OCI-LY7 (cell line): Measurements from ENCODE around the gene NEBL. TPM values are rescaled to one million over a fixed set of nuclear protein-coding genes. Genes with fewer than 3 reads are reported as not detected.

Experiments used
- BruUV-seq: library from RNA; stranded (reverse); fragments of 400-500 nt; replicated peaks from 2 replicates; lab custom pipeline; 2021; lab: Mats Ljungman, UMichigan
- CTCF ChIA-PET: fragments of 300-600 bp; sonication (Branson Sonifier 250); formaldehyde crosslinking; loops from one replicate; lab custom pipeline; 2022; ENCODE audit warnings: antibody characterized with exemption; ENCODE audit not compliant: unreplicated experiment; lab: Charles Lee
- POLR2A ChIA-PET: fragments of 300-600 bp; sonication (Branson Sonifier 250); formaldehyde crosslinking; loops from one replicate; lab custom pipeline; 2022; ENCODE audit warnings: antibody characterized with exemption; lab: Charles Lee
- DNase-seq: peaks from one replicate; pipeline ENCODE4 v3.0.0-alpha.2; 2015; ENCODE audit warnings: low spot score
- H2AFZ ChIP-seq: fragments of 200-600 bp; sonication (generic), shearing (Covaris generic); 2 replicates; pipeline ENCODE4 v1.6.1; 2014; ENCODE audit warnings: mild to moderate bottlenecking, antibody characterized with exemption, low read length, moderate library complexity
- H3K27ac ChIP-seq: fragments of 200-600 bp; sonication (generic); 2 replicates; pipeline ENCODE4 v1.5.1; 2014; ENCODE audit warnings: mixed run types, low read depth, mild to moderate bottlenecking, moderate library complexity, low read length, inconsistent platforms; ENCODE audit not compliant: poor library complexity, severe bottlenecking
- H3K36me3 ChIP-seq: fragments of 200-600 bp; sonication (generic); 2 replicates; pipeline ENCODE4 v1.6.1; 2014; ENCODE audit warnings: mild to moderate bottlenecking, antibody characterized with exemption, low read length, moderate library complexity, mixed read lengths; ENCODE audit not compliant: insufficient read depth
- H3K4me1 ChIP-seq: fragments of 200-600 bp; sonication (generic); 2 replicates; pipeline ENCODE4 v1.5.1; 2014; ENCODE audit warnings: mild to moderate bottlenecking, low read length; ENCODE audit not compliant: insufficient read depth, poor library complexity, severe bottlenecking
- H3K4me2 ChIP-seq: fragments of 200-600 bp; sonication (generic); 2 replicates; pipeline ENCODE4 v1.6.1; 2014; ENCODE audit warnings: mild to moderate bottlenecking, low read length
- H3K4me3 ChIP-seq: fragments of 200-600 bp; sonication (generic); 2 replicates; pipeline ENCODE4 v1.5.1; 2014; ENCODE audit warnings: mild to moderate bottlenecking, low read depth, low read length; ENCODE audit not compliant: poor library complexity, severe bottlenecking
- H3K79me2 ChIP-seq: fragments of 200-600 bp; sonication (generic); 2 replicates; pipeline ENCODE4 v1.6.1; 2016; ENCODE audit warnings: low read depth, mild to moderate bottlenecking, low read length, moderate library complexity, mixed read lengths; ENCODE audit not compliant: insufficient read depth
- H3K9me2 ChIP-seq: fragments of 200-600 bp; sonication (generic); 2 replicates; pipeline ENCODE4 v1.6.1; 2016; ENCODE audit warnings: mild to moderate bottlenecking, low read length, mixed read lengths; ENCODE audit not compliant: insufficient read depth
- H3K9me3 ChIP-seq: fragments of 200-600 bp; sonication (generic); 2 replicates; pipeline ENCODE4 v1.6.1; 2014; ENCODE audit warnings: mild to moderate bottlenecking, mixed run types, low read length, mixed read lengths
- H4K20me1 ChIP-seq: fragments of 200-600 bp; sonication (generic); 2 replicates; pipeline ENCODE4 v1.6.1; 2014; ENCODE audit warnings: mild to moderate bottlenecking, antibody characterized with exemption, low read length, moderate library complexity, mixed read lengths; ENCODE audit not compliant: insufficient read depth
- EZH2phosphoT487 ChIP-seq: fragments of 200-600 bp; sonication (generic); IDR thresholded peaks from 2 replicates; pipeline ENCODE4 v1.6.1; 2018; ENCODE audit warnings: low read depth, borderline replicate concordance, mild to moderate bottlenecking, mixed run types, antibody characterized with exemption, low read length, moderate library complexity, mixed read lengths
- intact Hi-C: fragments of 100-400 bp; cut with micrococcal nuclease; formaldehyde crosslinking; loops from one replicate; pipeline ENCODE4 v1.10.0; 2022; ENCODE audit not compliant: unreplicated experiment
- total RNA-seq, 2 experiments: library from RNA; depleted of rRNA in 1 of 2; stranded (reverse); fragments of >200 nt in 1 of 2; shearing (Covaris generic) in 1 of 2; gene quantifications; 2 replicates each; pipeline ENCODE4 v1.2.3, GENCODE V29; 2014 to 2022
- TF ChIP-seq, protein P1 (sequence below): fragments of 200-600 bp; sonication (generic); conservative IDR thresholded peaks from 2 replicates; pipeline ENCODE4 v1.5.1; 2014; ENCODE audit warnings: mild to moderate bottlenecking, antibody characterized with exemption, low read length, moderate library complexity, mixed read lengths

The NEBL gene
- total RNA-seq, 2 experiments from 2014 or later, result 1.1 TPM; not detected in 1

DNA sequence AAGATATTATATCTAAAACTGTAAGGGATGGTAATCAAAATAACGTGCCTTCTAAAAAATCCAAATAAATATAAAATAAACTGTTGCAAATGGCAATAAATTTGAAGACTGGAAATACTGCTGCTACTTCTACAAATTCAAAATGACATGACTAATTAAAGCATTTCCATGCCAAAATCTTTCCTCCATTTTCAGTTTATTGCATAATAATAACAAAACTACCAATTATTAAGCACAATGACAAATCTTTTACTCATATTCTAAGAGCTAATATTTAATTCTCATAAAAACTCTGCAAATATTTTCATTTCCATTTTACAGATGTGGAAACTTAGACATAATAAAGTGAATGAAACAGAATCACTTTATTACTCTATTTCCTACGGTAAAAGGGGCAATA is 38.8 kb upstream of the NEBL start:
- no peak for DNase-seq
- intact Hi-C loops, result no loop called here
- H4K20me1 ChIP-seq, result no peaks in the 10 kb centered on the region
- no peak overlapping the region for H3K27ac ChIP-seq
- H3K79me2 ChIP-seq, result no peaks in the 10 kb centered on the region
- no peak overlapping the region for H3K4me3 ChIP-seq
- BruUV-seq, result no TSS peak
- TF ChIP-seq EZH2phosphoT487, result no peak
- TF ChIP-seq, protein P1, sequence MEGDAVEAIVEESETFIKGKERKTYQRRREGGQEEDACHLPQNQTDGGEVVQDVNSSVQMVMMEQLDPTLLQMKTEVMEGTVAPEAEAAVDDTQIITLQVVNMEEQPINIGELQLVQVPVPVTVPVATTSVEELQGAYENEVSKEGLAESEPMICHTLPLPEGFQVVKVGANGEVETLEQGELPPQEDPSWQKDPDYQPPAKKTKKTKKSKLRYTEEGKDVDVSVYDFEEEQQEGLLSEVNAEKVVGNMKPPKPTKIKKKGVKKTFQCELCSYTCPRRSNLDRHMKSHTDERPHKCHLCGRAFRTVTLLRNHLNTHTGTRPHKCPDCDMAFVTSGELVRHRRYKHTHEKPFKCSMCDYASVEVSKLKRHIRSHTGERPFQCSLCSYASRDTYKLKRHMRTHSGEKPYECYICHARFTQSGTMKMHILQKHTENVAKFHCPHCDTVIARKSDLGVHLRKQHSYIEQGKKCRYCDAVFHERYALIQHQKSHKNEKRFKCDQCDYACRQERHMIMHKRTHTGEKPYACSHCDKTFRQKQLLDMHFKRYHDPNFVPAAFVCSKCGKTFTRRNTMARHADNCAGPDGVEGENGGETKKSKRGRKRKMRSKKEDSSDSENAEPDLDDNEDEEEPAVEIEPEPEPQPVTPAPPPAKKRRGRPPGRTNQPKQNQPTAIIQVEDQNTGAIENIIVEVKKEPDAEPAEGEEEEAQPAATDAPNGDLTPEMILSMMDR, result no peak
- ChIA-PET CTCF (no interaction called here), POLR2A (interaction anchor here (1.2 to 2.2 kb wide), 3 partner anchors 11 to 21 kb away, joined by 5 to 6 read pairs (median 6); no protein-coding TSS in a partner anchor)
- no peak overlapping the region for H3K4me2 ChIP-seq
- H3K9me3 ChIP-seq, result no peaks in the 10 kb centered on the region
- H3K9me2 ChIP-seq, result 0 out of 2 replicates have a peak, but pooled peaks cover 4% of the 10 kb centered on the region
- H2AFZ ChIP-seq, result no peak overlapping the region
- no peaks in the 10 kb centered on the region for H3K4me1 ChIP-seq
- no peaks in the 10 kb centered on the region for H3K36me3 ChIP-seq

DNA sequence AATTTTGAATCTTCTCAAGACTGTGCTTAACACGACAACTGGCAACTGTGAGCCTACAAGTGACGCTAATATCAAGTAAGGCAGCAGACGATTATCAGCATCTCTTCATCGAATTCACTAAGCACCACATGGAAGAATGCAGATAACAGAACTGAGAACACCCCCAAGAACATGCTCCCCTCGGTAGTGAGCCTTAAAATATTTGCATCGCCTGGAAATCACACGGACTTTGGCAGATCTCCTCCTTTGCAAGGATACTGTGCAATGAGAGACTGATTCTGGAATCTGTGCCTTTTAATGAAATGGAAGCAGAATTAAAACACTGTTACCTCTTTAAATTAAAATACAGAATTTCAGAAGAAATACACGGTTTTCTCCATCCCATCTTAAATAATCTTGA is 38.2 kb upstream of the NEBL start:
- H3K4me3 ChIP-seq, result no peak overlapping the region
- no peaks in the 10 kb centered on the region for H3K9me3 ChIP-seq
- no peak overlapping the region for H3K4me2 ChIP-seq
- H3K9me2 ChIP-seq, result 0 out of 2 replicates have a peak, but pooled peaks cover 4% of the 10 kb centered on the region
- no peak for DNase-seq
- H3K36me3 ChIP-seq, result no peaks in the 10 kb centered on the region
- H3K79me2 ChIP-seq, result no peaks in the 10 kb centered on the region
- H3K4me1 ChIP-seq, result no peaks in the 10 kb centered on the region
- POLR2A ChIA-PET, result interaction anchor here (1.5 kb wide), 1 partner anchor 14 kb away, joined by 5 read pairs; no protein-coding TSS in a partner anchor
- no TSS peak for BruUV-seq
- CTCF ChIA-PET, result no interaction called here
- no peak overlapping the region for H3K27ac ChIP-seq
- intact Hi-C loops, result no loop called here
- H4K20me1 ChIP-seq, result no peaks in the 10 kb centered on the region
- no peak overlapping the region for H2AFZ ChIP-seq
- TF ChIP-seq, protein P1, result no peak
- no peak for TF ChIP-seq EZH2phosphoT487

DNA sequence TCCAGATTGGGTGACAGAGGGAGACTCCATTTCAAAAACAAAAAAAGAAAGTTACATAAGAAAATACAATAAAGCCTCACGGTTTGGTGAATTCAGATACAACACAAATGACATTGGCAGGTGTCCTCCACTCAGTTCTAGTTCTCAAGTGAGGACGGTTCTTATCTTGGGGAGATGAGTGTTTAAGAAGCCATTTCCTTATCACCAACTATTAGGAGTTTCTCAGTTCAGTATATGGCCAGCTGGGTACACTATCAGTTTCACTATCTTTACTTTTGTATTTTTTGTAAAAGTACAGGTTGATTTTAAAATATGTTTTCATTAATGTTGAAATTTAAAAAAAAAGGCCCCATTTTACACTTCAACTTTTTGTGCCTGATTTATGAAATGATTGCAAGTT is 36.6 kb upstream of the NEBL start:
- no peak for DNase-seq
- no peak overlapping the region for H3K4me2 ChIP-seq
- no peak overlapping the region for H3K27ac ChIP-seq
- BruUV-seq, result no TSS peak
- ChIA-PET CTCF (no interaction called here), POLR2A (interaction anchor here (0.7 kb wide), 1 partner anchor 76 kb away, joined by 3 read pairs; no protein-coding TSS in a partner anchor)
- no peaks in the 10 kb centered on the region for H3K9me3 ChIP-seq
- H3K36me3 ChIP-seq, result no peaks in the 10 kb centered on the region
- 0 out of 2 replicates have a peak, but pooled peaks cover 4% of the 10 kb centered on the region for H3K9me2 ChIP-seq
- no peak overlapping the region for H3K4me3 ChIP-seq
- H2AFZ ChIP-seq, result no peak overlapping the region
- intact Hi-C loops, result no loop called here
- no peak for TF ChIP-seq EZH2phosphoT487
- TF ChIP-seq, protein P1, result no peak
- no peaks in the 10 kb centered on the region for H4K20me1 ChIP-seq
- H3K4me1 ChIP-seq, result no peaks in the 10 kb centered on the region
- no peaks in the 10 kb centered on the region for H3K79me2 ChIP-seq
